GM21390 (cell line): ENCODE data around the gene TSC2.
"Not testable (repeated sequence)": the region's sequence is repeated elsewhere in the genome, so short reads cannot be mapped to it uniquely, and the experiment has no call there.

Experiments
- ATAC-seq: cut with Tn5 transposase; IDR thresholded peaks from one replicate; pipeline ENCODE4 v1.9.1; 2021; ENCODE audit not compliant: unreplicated experiment

The TSC2 gene

GRCh38 chr16:2096853-2097595 is 49.2 kb downstream of the TSC2 start:
- ATAC-seq = no peak

- not testable (repeated sequence) for ATAC-seq
Measured at GRCh38 chr16:2097689-2098088, 49.9 kb downstream of the TSC2 start.

GRCh38 chr16:2101581-2101980 is 53.8 kb downstream of the TSC2 start:
- not testable (repeated sequence) for ATAC-seq

GRCh38 chr16:2102471-2102870 is 54.7 kb downstream of the TSC2 start:
- ATAC-seq = no peak

- not testable (repeated sequence) for ATAC-seq
Measured at GRCh38 chr16:2104464-2104863, 56.7 kb downstream of the TSC2 start.

GRCh38 chr16:2105291-2105690 is 57.5 kb downstream of the TSC2 start:
- not testable (repeated sequence) for ATAC-seq

- ATAC-seq = not testable (repeated sequence)
Measured at GRCh38 chr16:2105769-2106168, 58.0 kb downstream of the TSC2 start.

- ATAC-seq = not testable (repeated sequence)
Measured at GRCh38 chr16:2106211-2106610, 58.4 kb downstream of the TSC2 start.

- ATAC-seq = not testable (repeated sequence)
Measured at GRCh38 chr16:2107121-2107790, 59.5 kb downstream of the TSC2 start.

- ATAC-seq = not testable (repeated sequence)
Measured at GRCh38 chr16:2107791-2108125, 60.0 kb downstream of the TSC2 start.

GRCh38 chr16:2108446-2109270 is 60.9 kb downstream of the TSC2 start:
- not testable (repeated sequence) for ATAC-seq

- ATAC-seq = not testable (repeated sequence)
Measured at GRCh38 chr16:2109271-2109580, 61.4 kb downstream of the TSC2 start.

GRCh38 chr16:2109872-2110271 is 62.1 kb downstream of the TSC2 start:
- not testable (repeated sequence) for ATAC-seq

- ATAC-seq = not testable (repeated sequence)
Measured at GRCh38 chr16:2110332-2111008, 62.7 kb downstream of the TSC2 start.

- not testable (repeated sequence) for ATAC-seq
Measured at GRCh38 chr16:2111009-2111353, 63.2 kb downstream of the TSC2 start.

- not testable (repeated sequence) for ATAC-seq
Measured at GRCh38 chr16:2111412-2112335, 63.9 kb downstream of the TSC2 start.

- ATAC-seq = not testable (repeated sequence)
Measured at GRCh38 chr16:2112539-2113106, 64.8 kb downstream of the TSC2 start.

GRCh38 chr16:2114225-2114624 is 66.4 kb downstream of the TSC2 start:
- ATAC-seq = not testable (repeated sequence)

- ATAC-seq = not testable (repeated sequence)
Measured at GRCh38 chr16:2114885-2115590, 67.3 kb downstream of the TSC2 start.
